MCF 10A (cell line): ENCODE results near the gene INTS15. TPM values are rescaled to one million over a fixed set of nuclear protein-coding genes. Genes with fewer than 3 reads are reported as not detected.

Experiments
- Bru-seq: library from RNA; stranded (reverse); fragments of 400-500 nt; gene quantifications from one replicate; lab custom pipeline; 2021; lab: Mats Ljungman, UMichigan
- BruChase-seq, 2 experiments: library from RNA; stranded (reverse); fragments of 400-500 nt; gene quantifications; one replicate each; lab custom pipeline; 2021; lab: Mats Ljungman, UMichigan
- BruUV-seq: library from RNA; stranded (reverse); fragments of 400-500 nt; replicated peaks from 2 replicates; lab custom pipeline; 2021; lab: Mats Ljungman, UMichigan
- CTCF ChIA-PET: fragments of 300-600 bp; sonication (Branson Sonifier 250); formaldehyde crosslinking; extraction: SDS; loops from one replicate; lab custom pipeline; 2021; ENCODE audit warnings: antibody characterized with exemption, inconsistent platforms; lab: Yijun Ruan, JAX
- POLR2A ChIA-PET: fragments of 300-600, 350-650 bp; sonication (Branson Sonifier 250); formaldehyde crosslinking; extraction: SDS; loops from one replicate; lab custom pipeline; 2020; ENCODE audit warnings: antibody characterized with exemption, inconsistent platforms; lab: Yijun Ruan, JAX
- DNase-seq: peaks from one replicate; pipeline ENCODE4 v3.0.0-alpha.2; 2018; ENCODE audit not compliant: unreplicated experiment
- H3K27ac Mint-ChIP-seq: one replicate; pipeline ENCODE4 v1.8.0; 2022; ENCODE audit warnings: mild to moderate bottlenecking, low read depth, mixed read lengths; ENCODE audit not compliant: unreplicated experiment
- H3K27me3 Mint-ChIP-seq: one replicate; pipeline ENCODE4 v1.8.0; 2022; ENCODE audit warnings: mixed read lengths; ENCODE audit not compliant: insufficient read depth, unreplicated experiment
- H3K36me3 Mint-ChIP-seq: one replicate; pipeline ENCODE4 v1.8.0; 2022; ENCODE audit warnings: mild to moderate bottlenecking, moderate library complexity, mixed read lengths; ENCODE audit not compliant: insufficient read depth, unreplicated experiment
- H3K4me1 Mint-ChIP-seq: one replicate; pipeline ENCODE4 v1.8.0; 2022; ENCODE audit warnings: mixed read lengths; ENCODE audit not compliant: insufficient read depth, unreplicated experiment
- H3K4me3 Mint-ChIP-seq: one replicate; pipeline ENCODE4 v1.8.0; 2022; ENCODE audit warnings: mild to moderate bottlenecking, moderate library complexity, mixed read lengths; ENCODE audit not compliant: unreplicated experiment
- H3K9me3 Mint-ChIP-seq: one replicate; pipeline ENCODE4 v1.8.0; 2022; ENCODE audit warnings: mixed read lengths; ENCODE audit not compliant: unreplicated experiment
- CTCF ChIP-seq: fragments of 200-600 bp; IDR thresholded peaks from one replicate; pipeline ENCODE4 v1.8.0; 2022; ENCODE audit warnings: antibody characterized with exemption, mild to moderate bottlenecking; ENCODE audit not compliant: unreplicated experiment
- intact Hi-C: fragments of 100-400 bp; cut with micrococcal nuclease; formaldehyde crosslinking; loops from 2 replicates; pipeline ENCODE4 v1.14.1; 2022
- long read RNA-seq: library from polyadenylated mRNA; stranded (forward); transcript quantifications from one replicate; pipeline ENCODE4 v2.0.0, GENCODE V29; 2022
- total RNA-seq: library from RNA; stranded (reverse); gene quantifications from 2 replicates; pipeline ENCODE4 v1.2.3, GENCODE V29; 2022

The INTS15 gene
- total RNA-seq (25.4 and 26.5 TPM in 2 replicates), Bru-seq, nascent RNA (percentile 56 among the genes with signal in this experiment), BruChase-seq, experiment 1, labeled RNA remaining after a 6-hour chase (percentile 66 among the genes with signal in this experiment), BruChase-seq, experiment 2, labeled RNA remaining after a 2-hour chase (percentile 65 among the genes with signal in this experiment)
- long read RNA-seq, transcript C7orf26-201 (6 exons, 2,182 nt) = major isoform, 32 of 39 reads
- long read RNA-seq, partial matches to known transcripts = 0 of 39 reads
- long read RNA-seq, other reads (novel, unspliced or antisense) = 7 of 39 reads

GRCh38 chr7:6589829-6590644 is at the start of gene INTS15:
Gene INTS15, plus strand, starts transcription at chr7:6590021. Its CDS starts 263 bp downstream, at chr7:6590284.
- TF ChIP-seq CTCF = peak; percentile 70
- no peaks in the 10 kb centered on the region for H3K4me1 Mint-ChIP-seq
- DNase-seq = peak; percentile 73
- H3K9me3 Mint-ChIP-seq = no peaks in the 10 kb centered on the region
- H3K27me3 Mint-ChIP-seq = no peaks in the 10 kb centered on the region
- ChIA-PET CTCF (interaction anchor here (0.5 to 3.3 kb wide), 23 partner anchors 9 to 1814 kb away, joined by 3 to 15 read pairs (median 4); partner anchors contain the start of gene ZDHHC4), POLR2A (interaction anchor here (0.5 to 1.4 kb wide), 16 partner anchors 8 to 1673 kb away, joined by 3 to 7 read pairs (median 4); partner anchors contain the start of genes ZDHHC4 and ZNF316)
- BruUV-seq = no TSS peak
- intact Hi-C loops = loop anchor here (2.0 kb wide), 1 partner anchor 47 kb away; the partner anchor contains the start of gene ZNF316
- peaks cover 68% of the 10 kb centered on the region for H3K36me3 Mint-ChIP-seq
- H3K27ac Mint-ChIP-seq = peak within 1 kb of the TSS; percentile 74
- H3K4me3 Mint-ChIP-seq = peak within 1 kb of the TSS; percentile 99

GRCh38 chr7:6542368-6542767 is 47.5 kb upstream of the INTS15 start:
- ChIA-PET CTCF (no interaction called here), POLR2A (no interaction called here)
- DNase-seq = no peak
- no peaks in the 10 kb centered on the region for H3K4me1 Mint-ChIP-seq
- H3K27me3 Mint-ChIP-seq = no peaks in the 10 kb centered on the region
- H3K4me3 Mint-ChIP-seq = no peak overlapping the region
- intact Hi-C loops = no loop called here
- no peaks in the 10 kb centered on the region for H3K36me3 Mint-ChIP-seq
- no peak for TF ChIP-seq CTCF
- H3K27ac Mint-ChIP-seq = no peak overlapping the region
- no TSS peak for BruUV-seq
- no peaks in the 10 kb centered on the region for H3K9me3 Mint-ChIP-seq

GRCh38 chr7:6545398-6546126 is 44.3 kb upstream of the INTS15 start:
- Mint-ChIP-seq H3K27ac (no peak overlapping the region), H3K27me3 (no peaks in the 10 kb centered on the region), H3K4me1 (no peaks in the 10 kb centered on the region), H3K9me3 (no peaks in the 10 kb centered on the region), H3K36me3 (no peaks in the 10 kb centered on the region), H3K4me3 (no peak overlapping the region)
- POLR2A ChIA-PET = no interaction called here
- CTCF ChIA-PET = interaction anchor here (0.9 kb wide), 1 partner anchor 30 kb away, joined by 3 read pairs; no protein-coding TSS in a partner anchor
- intact Hi-C loops = no loop called here
- BruUV-seq = no TSS peak
- TF ChIP-seq CTCF = no peak
- no peak for DNase-seq
